HG02973 (cell line): Measurements from ENCODE around the gene GPR75.
A peak's percentile ranks its signal among the peaks of the same experiment; 100 is the strongest.

ENCODE experiments used
- ATAC-seq: cut with Tn5 transposase; IDR thresholded peaks from one replicate; pipeline ENCODE4 v1.9.1; 2021; ENCODE audit warnings: moderate library complexity; ENCODE audit not compliant: unreplicated experiment

GPR75 gene

GRCh38 chr2:53859206-53860181, at the start of gene GPR75:
Gene GPR75, minus strand, starts transcription at chr2:53859967. Its CDS starts 5,211 bp downstream, at chr2:53854756.
- no peak for ATAC-seq

DNA sequence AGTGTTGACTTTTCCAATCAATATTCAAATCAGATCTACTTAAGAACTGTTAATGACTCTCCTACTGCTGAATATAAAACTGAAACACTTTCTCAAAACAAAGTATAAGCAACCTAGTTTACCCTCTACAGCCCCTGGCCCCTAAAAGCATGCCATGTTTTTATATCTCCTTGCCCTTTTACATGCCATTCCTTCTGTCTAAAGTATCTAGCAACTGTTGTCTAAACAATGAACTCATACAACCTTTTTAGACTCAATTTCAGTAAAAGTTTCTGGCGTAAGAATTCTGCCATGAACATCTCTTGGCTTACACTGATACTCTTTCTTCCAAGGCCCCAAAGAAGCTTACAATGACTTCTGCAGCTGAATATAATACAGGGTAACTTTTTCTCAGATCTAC, 47.8 kb upstream of the GPR75 start:
- ATAC-seq: no peak

GRCh38 chr2:53905396-53905795, 45.6 kb upstream of the GPR75 start:
- no peak for ATAC-seq

- no peak for ATAC-seq
These were observed 43.2 kb upstream of the GPR75 start for GRCh38 chr2:53903011-53903410.

- ATAC-seq: no peak
These were observed 41.4 kb upstream of the GPR75 start for GRCh38 chr2:53901192-53901591.

DNA sequence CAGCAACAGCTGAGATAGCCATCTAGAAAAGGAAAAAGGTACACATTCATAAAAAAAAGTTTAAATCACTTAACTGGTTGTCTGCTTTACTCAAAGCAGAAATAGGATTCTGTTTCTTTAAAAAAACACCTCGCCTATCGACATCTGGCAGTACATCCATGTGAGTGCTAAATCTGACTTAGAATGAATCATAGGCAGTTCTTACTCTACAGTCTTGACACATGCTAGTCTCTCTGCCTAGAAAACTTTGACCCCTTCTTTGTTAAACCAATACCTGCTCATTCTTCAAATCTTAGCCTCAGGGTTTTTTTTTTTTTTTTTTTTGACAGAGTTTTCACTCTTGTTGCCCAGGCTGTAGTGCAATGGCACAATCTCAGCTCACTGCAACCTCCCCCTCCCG, 37.1 kb upstream of the GPR75 start:
- ATAC-seq: no peak

DNA sequence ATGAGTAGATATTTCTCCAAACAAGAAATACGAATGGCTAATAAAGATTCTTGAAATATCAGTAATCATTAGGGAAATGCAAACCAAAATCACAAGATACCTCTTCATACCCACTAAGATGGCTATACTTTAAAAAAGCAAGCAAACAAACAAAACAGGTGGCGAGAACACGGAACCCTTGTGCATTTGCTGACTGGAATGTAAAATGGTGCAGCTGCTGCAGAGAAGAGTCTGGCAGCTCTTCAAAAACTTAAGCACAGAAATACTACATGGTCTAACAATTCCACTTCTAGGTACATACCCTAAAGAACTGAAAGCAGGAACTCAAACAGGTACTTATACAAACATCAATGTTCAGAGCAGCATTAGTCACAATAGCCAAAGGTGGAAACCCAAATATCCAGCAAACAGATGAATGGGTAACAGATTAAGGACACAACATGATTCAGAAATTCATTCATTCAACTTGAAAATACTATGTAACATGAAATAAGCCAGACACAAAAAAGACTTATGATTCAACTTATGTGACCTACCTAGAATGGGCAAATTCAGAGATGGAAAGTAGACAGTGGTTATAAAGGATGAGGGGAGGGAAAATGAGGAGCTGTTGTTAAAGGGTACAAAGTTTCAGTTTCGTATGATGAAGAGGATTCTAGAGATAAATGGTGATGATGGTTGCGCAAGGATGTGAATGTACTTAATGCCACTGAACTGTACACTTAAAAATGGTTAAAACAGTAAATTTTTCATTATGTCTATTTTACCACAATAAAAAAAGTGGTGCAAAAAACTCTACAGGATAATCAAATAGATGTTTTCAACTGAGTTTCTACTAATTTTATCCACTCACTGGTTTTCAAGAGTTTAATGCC, 26.9 kb upstream of the GPR75 start:
- ATAC-seq: peak; percentile 69

DNA sequence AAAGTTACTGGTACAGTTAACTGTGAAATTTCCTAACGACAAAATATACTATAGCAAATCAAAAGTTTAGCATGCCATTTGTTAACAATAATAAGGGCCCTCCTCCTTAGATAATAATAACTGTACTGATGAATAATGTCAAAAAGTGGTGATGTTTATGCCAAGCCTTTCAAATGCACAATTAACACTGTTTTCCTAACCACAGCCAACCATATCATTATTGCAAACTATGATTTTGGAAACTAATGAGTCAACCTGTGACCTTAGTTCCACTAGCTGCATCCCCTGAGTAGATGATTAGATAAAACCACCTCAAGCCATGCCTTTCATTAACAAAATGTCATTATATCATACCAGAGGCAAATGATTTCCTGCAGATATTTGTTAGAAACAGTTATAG, 25.1 kb upstream of the GPR75 start:
- ATAC-seq: no peak

GRCh38 chr2:53881986-53882385, 22.2 kb upstream of the GPR75 start:
- ATAC-seq: no peak

DNA sequence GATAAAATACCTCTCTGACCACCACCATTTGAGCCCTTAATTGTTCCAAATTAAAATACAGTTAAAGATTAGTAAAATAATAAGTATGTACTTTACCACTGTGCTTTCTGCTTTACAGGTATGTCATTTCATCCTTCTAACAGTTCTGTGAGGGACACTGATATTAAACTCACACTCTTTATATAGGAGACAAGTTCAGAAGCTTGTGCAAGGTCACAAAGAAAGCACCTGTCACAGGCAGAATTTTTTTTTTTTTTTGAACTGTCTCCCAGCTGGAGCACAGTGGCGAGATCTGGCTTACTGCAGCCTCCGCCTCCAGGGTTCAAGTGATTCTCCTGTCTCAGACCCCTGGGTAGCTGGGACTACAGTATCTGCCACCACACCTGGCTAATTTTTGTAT, 21.6 kb upstream of the GPR75 start:
- ATAC-seq: no peak

DNA sequence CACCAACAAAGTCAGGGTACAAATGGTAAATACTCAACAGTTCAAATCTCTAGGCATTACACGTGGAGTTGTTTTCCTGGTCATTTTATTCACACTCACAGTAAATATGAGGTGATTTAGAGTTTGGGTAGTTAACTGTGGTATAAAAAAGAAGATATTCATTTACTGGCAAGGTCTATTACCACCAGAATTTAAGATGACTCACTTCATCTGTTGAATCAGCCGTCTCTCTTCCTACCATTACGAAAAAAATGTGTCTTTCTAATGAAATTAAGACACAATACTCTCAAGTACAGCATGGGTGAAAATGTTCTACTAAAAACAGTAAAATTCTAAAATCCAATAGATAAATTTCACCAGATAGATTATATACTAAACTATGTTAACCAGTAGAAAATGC, 21.0 kb upstream of the GPR75 start:
- no peak for ATAC-seq

GRCh38 chr2:53877556-53877955, 17.8 kb upstream of the GPR75 start:
- no peak for ATAC-seq

DNA sequence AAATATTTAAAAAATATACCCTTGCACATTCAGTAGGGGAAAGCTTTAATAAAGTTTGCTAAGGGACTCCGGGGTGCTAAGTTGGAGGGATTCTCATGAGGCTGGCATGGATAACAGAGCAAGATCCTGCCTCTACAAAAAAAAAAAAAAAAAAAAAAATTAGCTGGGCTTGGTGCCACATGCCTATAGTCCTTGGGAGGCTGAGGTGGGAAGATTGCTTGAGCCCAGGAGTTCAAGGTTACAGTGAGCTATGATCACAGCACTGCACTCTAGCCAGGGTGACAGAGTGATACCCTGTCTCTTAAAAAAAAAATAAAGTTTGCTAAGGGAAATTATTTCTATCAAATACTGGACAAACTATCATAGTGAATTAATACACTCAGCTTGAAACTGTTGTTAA, 17.3 kb upstream of the GPR75 start:
- ATAC-seq: no peak

DNA sequence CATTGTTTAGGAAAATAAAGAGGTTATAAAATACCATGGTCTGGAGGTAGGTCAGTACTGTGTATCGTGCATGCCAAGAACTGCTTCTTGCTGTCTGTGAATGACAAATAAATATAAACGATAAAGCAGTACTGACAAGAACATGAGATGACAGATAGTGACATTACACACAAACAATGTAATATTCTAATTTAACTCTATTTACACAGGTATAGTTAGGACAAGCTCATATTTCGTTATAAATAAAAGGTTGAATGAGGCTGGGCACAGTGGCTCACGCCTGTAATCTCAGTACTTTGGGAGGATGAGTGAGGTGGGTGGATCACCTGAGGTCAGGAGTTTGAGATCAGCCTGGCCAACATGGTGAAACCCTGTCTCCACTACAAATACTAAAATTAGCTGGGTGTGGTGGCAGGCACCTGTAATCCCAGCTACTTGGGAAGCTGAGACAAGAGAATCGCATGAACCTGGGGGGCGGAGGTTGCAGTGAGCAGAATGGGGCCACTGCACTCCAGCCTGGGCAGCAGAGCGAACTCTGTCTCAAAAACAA, 14.7 kb upstream of the GPR75 start:
- no peak for ATAC-seq

DNA sequence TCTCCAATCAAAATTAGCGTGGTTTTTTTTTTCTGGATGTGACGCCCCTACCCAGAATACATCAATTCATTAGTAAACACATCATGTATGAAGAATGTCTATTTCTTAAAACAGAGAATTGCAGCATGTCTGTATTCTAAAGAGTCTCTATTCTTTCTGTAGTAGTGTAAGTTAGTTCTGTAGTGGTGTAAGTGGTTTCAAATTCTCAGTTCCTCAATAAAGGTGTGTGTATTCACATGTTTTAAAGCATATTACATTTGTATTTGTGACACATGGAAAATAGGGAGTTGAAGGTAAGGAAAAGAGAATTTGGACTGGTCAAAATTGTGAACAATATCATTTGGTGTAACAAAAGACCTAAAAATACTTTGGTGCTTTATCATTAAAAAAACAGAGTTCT, 8.0 kb upstream of the GPR75 start:
- ATAC-seq: no peak

GRCh38 chr2:53867169-53867568, 7.4 kb upstream of the GPR75 start:
- ATAC-seq: no peak

DNA sequence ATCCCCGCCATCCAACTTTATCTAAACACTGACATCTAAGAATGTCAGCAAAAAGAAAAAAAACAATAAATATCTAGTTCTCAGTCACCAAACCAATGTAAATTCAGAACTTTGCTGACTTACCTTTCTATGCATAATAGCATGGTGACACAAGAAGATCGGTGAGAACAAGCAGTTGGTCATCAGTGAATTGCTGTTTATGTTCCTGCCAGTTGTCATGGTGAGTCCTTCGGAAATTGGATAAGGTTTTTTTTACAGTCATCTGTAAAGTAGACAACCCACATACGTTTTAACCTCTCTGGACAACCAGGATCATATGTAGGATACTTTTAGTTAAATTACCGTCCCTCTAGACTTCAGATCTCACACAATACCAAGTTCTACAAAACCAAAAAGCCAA, 6.2 kb upstream of the GPR75 start:
- ATAC-seq: no peak

GRCh38 chr2:53865264-53865663, 5.5 kb upstream of the GPR75 start:
- ATAC-seq: no peak

- no peak for ATAC-seq
These were observed 3.9 kb upstream of the GPR75 start for GRCh38 chr2:53863538-53864227.

- ATAC-seq: no peak
These were observed 2.1 kb upstream of the GPR75 start for GRCh38 chr2:53861824-53862223.

- ATAC-seq: no peak
These were observed 3.5 kb downstream of the GPR75 start for GRCh38 chr2:53856272-53856671.
